WTC11 (cell line): ENCODE data around the gene FUCA1.

Experiments
- CTCF ChIP-seq: fragments of 200-600 bp; IDR thresholded peaks from 2 replicates; pipeline ENCODE4 v1.8.0; 2022; ENCODE audit warnings: antibody characterized with exemption
- FOXP4 ChIP-seq: sonication (generic); formaldehyde crosslinking; IDR thresholded peaks from 2 replicates; pipeline ENCODE4 v1.8.0; 2022; ENCODE audit warnings: mild to moderate bottlenecking, missing genetic modification reagents
- GABPB1 ChIP-seq: sonication (generic); formaldehyde crosslinking; IDR thresholded peaks from 2 replicates; pipeline ENCODE4 v1.8.1; 2023; ENCODE audit warnings: mild to moderate bottlenecking, missing genetic modification reagents
- JUN ChIP-seq: sonication (generic); formaldehyde crosslinking; IDR thresholded peaks from 2 replicates; pipeline ENCODE4 v1.8.0; 2023; ENCODE audit warnings: mild to moderate bottlenecking, missing genetic modification reagents
- NFYB ChIP-seq: sonication (generic); formaldehyde crosslinking; conservative IDR thresholded peaks from 2 replicates; pipeline ENCODE4 v1.8.0; 2022; ENCODE audit warnings: low read depth, missing genetic modification reagents
- NR2C2 ChIP-seq: sonication (generic); formaldehyde crosslinking; IDR thresholded peaks from 2 replicates; pipeline ENCODE4 v1.8.0; 2022; ENCODE audit warnings: mild to moderate bottlenecking, missing genetic modification reagents
- TP53 ChIP-seq: sonication (generic); formaldehyde crosslinking; IDR thresholded peaks from 2 replicates; pipeline ENCODE4 v1.8.1; 2023; ENCODE audit warnings: mild to moderate bottlenecking, missing genetic modification reagents
- ZMAT4 ChIP-seq: fragments of 250-450 bp; sonication (Bioruptor Pico); IDR thresholded peaks from 2 replicates; pipeline ENCODE4 v1.9.0; 2021; ENCODE audit warnings: mild to moderate bottlenecking
- ZNF138 ChIP-seq: sonication (generic); formaldehyde crosslinking; conservative IDR thresholded peaks from 2 replicates; pipeline ENCODE4 v1.8.1; 2022; ENCODE audit warnings: mild to moderate bottlenecking, moderate library complexity, missing genetic modification reagents
- ZNF416 ChIP-seq: fragments of 250-450 bp; sonication (Bioruptor Pico); IDR thresholded peaks from 2 replicates; pipeline ENCODE4 v1.9.0; 2021; ENCODE audit warnings: mild to moderate bottlenecking, inconsistent platforms
- TF ChIP-seq, protein P1 (sequence below): sonication (generic); formaldehyde crosslinking; IDR thresholded peaks from 2 replicates; pipeline ENCODE4 v1.8.1; 2023; ENCODE audit warnings: mild to moderate bottlenecking, missing genetic modification reagents
- TF ChIP-seq, protein P2 (sequence below): sonication (generic); formaldehyde crosslinking; IDR thresholded peaks from 2 replicates; pipeline ENCODE4 v1.8.0; 2022; ENCODE audit warnings: mild to moderate bottlenecking, missing genetic modification reagents

- TF ChIP-seq JUN (CRISPR knock-in tag): no peak
- TF ChIP-seq ZMAT4 (CRISPR knock-in tag): no peak
- no peak for TF ChIP-seq ZNF138 (CRISPR knock-in tag)
- no peak for TF ChIP-seq FOXP4 (CRISPR knock-in tag)
- TF ChIP-seq CTCF: no peak
- TF ChIP-seq, protein P1, sequence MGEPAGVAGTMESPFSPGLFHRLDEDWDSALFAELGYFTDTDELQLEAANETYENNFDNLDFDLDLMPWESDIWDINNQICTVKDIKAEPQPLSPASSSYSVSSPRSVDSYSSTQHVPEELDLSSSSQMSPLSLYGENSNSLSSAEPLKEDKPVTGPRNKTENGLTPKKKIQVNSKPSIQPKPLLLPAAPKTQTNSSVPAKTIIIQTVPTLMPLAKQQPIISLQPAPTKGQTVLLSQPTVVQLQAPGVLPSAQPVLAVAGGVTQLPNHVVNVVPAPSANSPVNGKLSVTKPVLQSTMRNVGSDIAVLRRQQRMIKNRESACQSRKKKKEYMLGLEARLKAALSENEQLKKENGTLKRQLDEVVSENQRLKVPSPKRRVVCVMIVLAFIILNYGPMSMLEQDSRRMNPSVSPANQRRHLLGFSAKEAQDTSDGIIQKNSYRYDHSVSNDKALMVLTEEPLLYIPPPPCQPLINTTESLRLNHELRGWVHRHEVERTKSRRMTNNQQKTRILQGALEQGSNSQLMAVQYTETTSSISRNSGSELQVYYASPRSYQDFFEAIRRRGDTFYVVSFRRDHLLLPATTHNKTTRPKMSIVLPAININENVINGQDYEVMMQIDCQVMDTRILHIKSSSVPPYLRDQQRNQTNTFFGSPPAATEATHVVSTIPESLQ: no peak
- no peak for TF ChIP-seq GABPB1 (CRISPR knock-in tag)
- TF ChIP-seq ZNF416: no peak
- TF ChIP-seq TP53 (CRISPR knock-in tag): no peak
- TF ChIP-seq NFYB: no peak
- TF ChIP-seq, protein P2, sequence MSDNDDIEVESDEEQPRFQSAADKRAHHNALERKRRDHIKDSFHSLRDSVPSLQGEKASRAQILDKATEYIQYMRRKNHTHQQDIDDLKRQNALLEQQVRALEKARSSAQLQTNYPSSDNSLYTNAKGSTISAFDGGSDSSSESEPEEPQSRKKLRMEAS (CRISPR knock-in tag): no peak
- no peak for TF ChIP-seq NR2C2 (CRISPR knock-in tag)
These were observed 46.8 kb upstream of the FUCA1 start for GRCh38 chr1:23914921-23915320.
